Kidney (tissue), 14 donors: ENCODE results near the gene PINK1. TPM values are rescaled to one million over a fixed set of nuclear protein-coding genes. Genes with fewer than 3 reads are reported as not detected.

Experiments used
- DNase-seq, 5 donors: peaks; one replicate each; pipeline ENCODE4 v3.0.0-alpha.2; 2013 to 2020
- FAIRE-seq: peaks from 2 replicates; lab custom pipeline; 2012; peaks lifted over from hg19 to GRCh38; lab: Jason Lieb, UNC
- H3K27ac ChIP-seq, 2 donors: one replicate each; pipeline ENCODE4 v1.7.0; 2013; ENCODE audit warnings: low read depth in 2 of 2, low read length in 2 of 2, inconsistent platforms in 1 of 2
- H3K27me3 ChIP-seq: one replicate; pipeline ENCODE4 v1.7.1; 2013; ENCODE audit warnings: low read length, inconsistent platforms; ENCODE audit not compliant: control insufficient read depth, insufficient read depth
- H3K36me3 ChIP-seq, 3 donors: one replicate each; pipeline versions ENCODE4 v1.7.0 to v1.7.1; 2013; ENCODE audit warnings: low read length in 3 of 3, control low read depth in 1 of 3, inconsistent platforms in 1 of 3; ENCODE audit not compliant: insufficient read depth in 3 of 3, control insufficient read depth in 2 of 3
- H3K4me1 ChIP-seq, 3 donors: one replicate each; pipeline versions ENCODE4 v1.7.0 to v1.7.1; 2013; ENCODE audit warnings: low read length in 3 of 3, inconsistent platforms in 1 of 3, low read depth in 1 of 3; ENCODE audit not compliant: control insufficient read depth in 2 of 3, insufficient read depth in 2 of 3
- H3K4me3 ChIP-seq, 3 donors: one replicate each; pipeline versions ENCODE4 v1.7.0 to v1.8.1; 2013; ENCODE audit warnings: low read length in 3 of 3, control low read depth in 1 of 3, inconsistent platforms in 1 of 3
- H3K9ac ChIP-seq, 3 donors: one replicate each; pipeline versions ENCODE4 v1.7.0 to v1.7.1; 2013; ENCODE audit warnings: low read length in 3 of 3, control low read depth in 1 of 3, inconsistent platforms in 1 of 3
- H3K9me3 ChIP-seq, 3 donors: one replicate each; pipeline versions ENCODE4 v1.7.0 to v1.7.1; 2013; ENCODE audit warnings: low read length in 3 of 3, control low read depth in 1 of 3, inconsistent platforms in 1 of 3; ENCODE audit not compliant: control insufficient read depth in 2 of 3, insufficient read depth in 1 of 3
- CTCF ChIP-seq: IDR thresholded peaks from 3 replicates; pipeline ENCODE4 v1.5.1; 2012; ENCODE audit warnings: mild to moderate bottlenecking, moderate library complexity, borderline replicate concordance; ENCODE audit not compliant: insufficient read depth; ENCODE audit errors: extremely low read depth
- intact Hi-C: fragments of 100-400 bp; cut with DNase I; formaldehyde crosslinking; loops from one replicate; pipeline ENCODE4 v1.11.1; 2022
- polyA plus RNA-seq: library from polyadenylated mRNA; stranded (reverse); fragments of 350-450 nt; fragmentation: Illumina TruSeq; extraction: RNeasy Lipid Tissue Mini Kit (QIAGEN cat#74804); gene quantifications from one replicate; pipeline ENCODE4 v1.2.3, GENCODE V29; 2014; ENCODE audit warnings: low read depth, low replicate concordance; ENCODE audit not compliant: insufficient read depth
- total RNA-seq: library from RNA; stranded (reverse); fragmentation: NEBNext Ultra II Directional; extraction: Animal tissue kit (Norgen Biotek cat#: 25700); gene quantifications from one replicate; pipeline ENCODE4 v1.2.1, GENCODE V29; 2021
- donor health status: control.
- donor health status: control.
- donor health status: control.
- donor health status: control.
- donor health status: control.
- donor health status: DM: yes; HTN: yes; CAD: no.
- donor health status: Normal renal cell carcinoma (clear cell type).

The PINK1 gene
- total and polyA plus RNA-seq, 2 donors from 2014 or later, result 72.7 to 156 TPM

GRCh38 chr1:20662110-20662475 is 28.8 kb downstream of the PINK1 start:
- peak overlapping the region; percentile 72 to 96 (median 88) for H3K4me3 ChIP-seq
- no peak for TF ChIP-seq CTCF
- peak overlapping the region; percentile 48 to 82 (median 70) for H3K9ac ChIP-seq
- no peaks in the 10 kb centered on the region for H3K27me3 ChIP-seq
- intact Hi-C loops, result no loop called here
- peaks cover 0 to 14% (median 2%) of the 10 kb centered on the region in 3 donors for H3K36me3 ChIP-seq
- no peaks in the 10 kb centered on the region for H3K9me3 ChIP-seq
- peak overlapping the region in 1 of 2 donors; percentile 51 for H3K27ac ChIP-seq
- DNase-seq (no peak), FAIRE-seq (no peak)
- H3K4me1 ChIP-seq, result peaks cover 0 to 10% (median 6%) of the 10 kb centered on the region in 3 donors

GRCh38 chr1:20663365-20663764 is 30.1 kb downstream of the PINK1 start:
- Histone ChIP-seq H3K4me1 (peaks cover 0 to 10% (median 6%) of the 10 kb centered on the region in 3 donors), H3K4me3 (no peak overlapping the region), H3K27me3 (no peaks in the 10 kb centered on the region), H3K9ac (no peak overlapping the region), H3K36me3 (peaks cover 0 to 6% (median 0%) of the 10 kb centered on the region in 3 donors), H3K9me3 (no peaks in the 10 kb centered on the region), H3K27ac (no peak overlapping the region)
- FAIRE-seq (no peak), DNase-seq (no peak)
- no peak for TF ChIP-seq CTCF
- intact Hi-C loops, result no loop called here

- Histone ChIP-seq H3K27me3 (no peaks in the 10 kb centered on the region), H3K36me3 (peaks cover 0 to 3% (median 0%) of the 10 kb centered on the region in 3 donors), H3K9me3 (no peaks in the 10 kb centered on the region), H3K9ac (no peak overlapping the region), H3K4me3 (no peak overlapping the region), H3K27ac (no peak overlapping the region), H3K4me1 (peaks cover 0 to 10% (median 6%) of the 10 kb centered on the region in 3 donors)
- no peak for DNase-seq
- intact Hi-C loops, result no loop called here
- no peak for FAIRE-seq
- TF ChIP-seq CTCF, result no peak
Measured at GRCh38 chr1:20663969-20664715, 30.9 kb downstream of the PINK1 start.
